OCI-LY1 (cell line): ENCODE data around the gene CCNYL1.

Experiments
- H2AFZ ChIP-seq: fragments of 200-600 bp; sonication (generic), shearing (Covaris generic); 2 replicates; pipeline ENCODE4 v1.6.0; 2014; ENCODE audit warnings: antibody characterized with exemption, mild to moderate bottlenecking, low read length
- H3F3A ChIP-seq: fragments of 200-600 bp; sonication (generic), shearing (Covaris generic); 2 replicates; pipeline ENCODE4 v1.6.0; 2014; ENCODE audit warnings: mild to moderate bottlenecking, antibody characterized with exemption, low read length, moderate library complexity; ENCODE audit not compliant: insufficient read depth
- H3K27ac ChIP-seq: fragments of 200-600 bp; sonication (generic); 2 replicates; pipeline ENCODE4 v1.5.1; 2014; ENCODE audit warnings: low read length, mixed run types, mild to moderate bottlenecking, low read depth; ENCODE audit not compliant: poor library complexity, severe bottlenecking
- H3K27me3 ChIP-seq: fragments of 200-600 bp; sonication (generic); 2 replicates; pipeline ENCODE4 v1.6.0; 2014; ENCODE audit warnings: antibody characterized with exemption, mild to moderate bottlenecking, low read length, moderate library complexity; ENCODE audit not compliant: insufficient read depth
- H3K36me3 ChIP-seq: fragments of 200-600 bp; sonication (generic); 2 replicates; pipeline ENCODE4 v1.6.1; 2014; ENCODE audit warnings: mild to moderate bottlenecking, antibody characterized with exemption, low read length, moderate library complexity, mixed read lengths; ENCODE audit not compliant: insufficient read depth
- H3K4me1 ChIP-seq: fragments of 200-600 bp; sonication (generic); 2 replicates; pipeline ENCODE4 v1.5.1; 2014; ENCODE audit warnings: mild to moderate bottlenecking, low read length, moderate library complexity; ENCODE audit not compliant: insufficient read depth, severe bottlenecking
- H3K4me2 ChIP-seq: fragments of 200-600 bp; sonication (generic), shearing (Covaris generic); 2 replicates; pipeline ENCODE4 v1.6.1; 2014; ENCODE audit warnings: low read length
- H3K4me3 ChIP-seq: fragments of 200-600 bp; sonication (generic); 2 replicates; pipeline ENCODE4 v1.5.1; 2014; ENCODE audit warnings: low read length, low read depth, mild to moderate bottlenecking, mixed read lengths; ENCODE audit not compliant: poor library complexity, severe bottlenecking
- H3K79me2 ChIP-seq: fragments of 200-600 bp; shearing (Covaris generic); 2 replicates; pipeline ENCODE4 v1.6.1; 2016; ENCODE audit warnings: mixed run types, low read length, mixed read lengths; ENCODE audit not compliant: insufficient read depth
- H3K9ac ChIP-seq: fragments of 200-600 bp; sonication (generic), shearing (Covaris generic); 2 replicates; pipeline ENCODE4 v1.6.1; 2014; ENCODE audit warnings: mild to moderate bottlenecking, low read length, mixed read lengths
- H3K9me2 ChIP-seq: fragments of 200-600 bp; sonication (generic), shearing (Covaris generic); 2 replicates; pipeline ENCODE4 v1.6.1; 2014; ENCODE audit warnings: low read depth, mild to moderate bottlenecking, low read length, mixed read lengths
- H3K9me3 ChIP-seq: fragments of 200-600 bp; shearing (Covaris generic); 2 replicates; pipeline ENCODE4 v1.6.1; 2014; ENCODE audit warnings: low read length, mixed read lengths
- H4K20me1 ChIP-seq: fragments of 200-600 bp; sonication (generic), shearing (Covaris generic); 2 replicates; pipeline ENCODE4 v1.6.0; 2016; ENCODE audit warnings: mild to moderate bottlenecking, low read length; ENCODE audit not compliant: insufficient read depth
- CTCF ChIP-seq: fragments of 200-600 bp; sonication (generic), shearing (Covaris generic); IDR thresholded peaks from 2 replicates; pipeline ENCODE4 v1.5.1; 2017; ENCODE audit warnings: mild to moderate bottlenecking, antibody characterized with exemption, low read length, moderate library complexity, mixed read lengths
- EZH2 ChIP-seq: fragments of 200-600 bp; sonication (generic), shearing (Covaris generic); IDR thresholded peaks from 2 replicates; pipeline ENCODE4 v1.8.0; 2017; ENCODE audit warnings: borderline replicate concordance, mixed run types, mild to moderate bottlenecking, antibody characterized with exemption, low read length, moderate library complexity, mixed read lengths

The CCNYL1 gene

GRCh38 chr2:207704078-207704477 lies 7.4 kb upstream of the CCNYL1 start:
- no peak overlapping the region for H3K4me2 ChIP-seq
- TF ChIP-seq EZH2 (no peak), CTCF (no peak)
- H2AFZ ChIP-seq: no peak overlapping the region
- H3K79me2 ChIP-seq: no peaks in the 10 kb centered on the region
- H3F3A ChIP-seq: no peaks in the 10 kb centered on the region
- H3K4me1 ChIP-seq: no peaks in the 10 kb centered on the region
- H3K9me3 ChIP-seq: no peaks in the 10 kb centered on the region
- no peak overlapping the region for H3K9ac ChIP-seq
- no peak overlapping the region for H3K4me3 ChIP-seq
- no peaks in the 10 kb centered on the region for H4K20me1 ChIP-seq
- H3K9me2 ChIP-seq: no peaks in the 10 kb centered on the region
- H3K27me3 ChIP-seq: no peaks in the 10 kb centered on the region
- H3K27ac ChIP-seq: no peak overlapping the region
- no peaks in the 10 kb centered on the region for H3K36me3 ChIP-seq

GRCh38 chr2:207704671-207705070 lies 6.8 kb upstream of the CCNYL1 start:
- H3F3A ChIP-seq: no peaks in the 10 kb centered on the region
- no peaks in the 10 kb centered on the region for H4K20me1 ChIP-seq
- no peaks in the 10 kb centered on the region for H3K9me3 ChIP-seq
- no peaks in the 10 kb centered on the region for H3K36me3 ChIP-seq
- no peak overlapping the region for H2AFZ ChIP-seq
- no peak overlapping the region for H3K4me2 ChIP-seq
- H3K27me3 ChIP-seq: no peaks in the 10 kb centered on the region
- no peak overlapping the region for H3K4me3 ChIP-seq
- H3K79me2 ChIP-seq: no peaks in the 10 kb centered on the region
- no peaks in the 10 kb centered on the region for H3K4me1 ChIP-seq
- no peak for TF ChIP-seq EZH2
- no peak for TF ChIP-seq CTCF
- no peaks in the 10 kb centered on the region for H3K9me2 ChIP-seq
- H3K9ac ChIP-seq: no peak overlapping the region
- H3K27ac ChIP-seq: no peak overlapping the region

GRCh38 chr2:207706936-207707860 lies 4.2 kb upstream of the CCNYL1 start:
- Histone ChIP-seq H3K27ac (no peak overlapping the region), H3K79me2 (no peaks in the 10 kb centered on the region), H3K36me3 (no peaks in the 10 kb centered on the region), H3K9me3 (no peaks in the 10 kb centered on the region), H3K9me2 (no peaks in the 10 kb centered on the region), H3F3A (no peaks in the 10 kb centered on the region), H4K20me1 (no peaks in the 10 kb centered on the region), H3K4me1 (peaks cover 6% of the 10 kb centered on the region), H3K4me3 (no peak overlapping the region), H3K4me2 (no peak overlapping the region), H3K9ac (no peak overlapping the region), H3K27me3 (no peaks in the 10 kb centered on the region), H2AFZ (no peak overlapping the region)
- TF ChIP-seq CTCF (no peak), EZH2 (no peak)
